WERI-Rb-1 (cell line): ENCODE measurements around the gene QPCTL.
A peak's percentile ranks its signal among the peaks of the same experiment; 100 is the strongest.
"Not testable (repeated sequence)": the region's sequence is repeated elsewhere in the genome, so short reads cannot be mapped to it uniquely, and the experiment has no call there.

Source experiments
- DNase-seq: peaks from one replicate; pipeline ENCODE4 v3.0.0-alpha.2; 2020
- H3K27ac ChIP-seq: fragments of 250-450 bp; sonication (Bioruptor Pico); 2 replicates; pipeline ENCODE4 v1.5.1; 2020; ENCODE audit warnings: mild to moderate bottlenecking, moderate library complexity
- H3K27me3 ChIP-seq: fragments of 250-450 bp; sonication (Bioruptor Pico); 2 replicates; pipeline ENCODE4 v1.5.1; 2021; ENCODE audit warnings: mild to moderate bottlenecking, low read depth, moderate library complexity; ENCODE audit not compliant: insufficient read depth, severe bottlenecking
- H3K36me3 ChIP-seq: fragments of 250-450 bp; sonication (Bioruptor Pico); 2 replicates; pipeline ENCODE4 v1.5.1; 2020; ENCODE audit warnings: mild to moderate bottlenecking, moderate library complexity
- H3K4me3 ChIP-seq: 2 replicates; pipeline ENCODE4 v1.5.1; 2011; ENCODE audit warnings: low read depth, mild to moderate bottlenecking, control low read depth, low read length
- H3K9me3 ChIP-seq: fragments of 250-450 bp; sonication (Bioruptor Pico); 2 replicates; pipeline ENCODE4 v1.5.1; 2021; ENCODE audit warnings: mild to moderate bottlenecking, moderate library complexity; ENCODE audit not compliant: severe bottlenecking
- CTCF ChIP-seq: IDR thresholded peaks from 2 replicates; pipeline ENCODE4 v1.5.1; 2011; ENCODE audit warnings: low read depth, mild to moderate bottlenecking, control low read depth, inconsistent platforms, low read length

Gene QPCTL

DNA sequence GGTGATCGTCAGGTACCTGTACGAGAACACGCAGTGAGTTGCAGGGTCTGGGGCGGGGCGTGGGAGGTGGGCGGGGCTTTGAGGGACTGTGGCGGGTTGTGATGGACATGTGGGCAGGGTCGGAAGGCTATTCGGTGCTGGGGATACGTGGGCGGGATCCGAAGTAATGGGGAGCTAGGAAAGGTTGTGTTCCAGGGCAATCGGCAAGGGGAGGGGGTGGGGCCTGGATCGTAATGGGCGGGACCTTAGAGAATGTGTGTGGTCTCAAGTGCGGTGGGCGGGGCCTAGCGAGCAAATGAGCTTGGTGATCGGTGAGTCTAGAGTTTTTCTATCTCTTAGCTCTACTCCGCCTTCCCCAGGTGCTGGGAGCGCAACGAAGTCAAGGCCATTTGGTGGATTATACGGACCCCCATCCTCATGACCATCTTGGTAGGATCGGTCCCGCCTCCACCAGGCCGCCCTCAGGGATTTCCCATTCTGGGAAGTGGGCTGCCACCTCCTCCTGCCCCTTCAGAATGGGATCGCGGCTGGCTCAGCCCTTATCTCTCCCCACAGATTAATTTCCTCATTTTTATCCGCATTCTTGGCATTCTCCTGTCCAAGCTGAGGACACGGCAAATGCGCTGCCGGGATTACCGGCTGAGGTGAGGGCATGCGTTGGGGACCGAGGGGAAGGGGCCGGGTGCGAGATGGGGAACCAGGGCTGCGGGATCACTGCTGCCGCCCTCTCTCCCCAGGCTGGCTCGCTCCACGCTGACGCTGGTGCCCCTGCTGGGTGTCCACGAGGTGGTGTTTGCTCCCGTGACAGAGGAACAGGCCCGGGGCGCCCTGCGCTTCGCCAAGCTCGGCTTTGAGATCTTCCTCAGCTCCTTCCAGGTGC lies 14.9 kb upstream of the QPCTL start:
- Histone ChIP-seq H3K27me3 (no peaks in the 10 kb centered on the region), H3K27ac (no peak overlapping the region), H3K36me3 (no peaks in the 10 kb centered on the region), H3K4me3 (no peak overlapping the region), H3K9me3 (no peaks in the 10 kb centered on the region)
- DNase-seq: no peak
- no peak for TF ChIP-seq CTCF

DNA sequence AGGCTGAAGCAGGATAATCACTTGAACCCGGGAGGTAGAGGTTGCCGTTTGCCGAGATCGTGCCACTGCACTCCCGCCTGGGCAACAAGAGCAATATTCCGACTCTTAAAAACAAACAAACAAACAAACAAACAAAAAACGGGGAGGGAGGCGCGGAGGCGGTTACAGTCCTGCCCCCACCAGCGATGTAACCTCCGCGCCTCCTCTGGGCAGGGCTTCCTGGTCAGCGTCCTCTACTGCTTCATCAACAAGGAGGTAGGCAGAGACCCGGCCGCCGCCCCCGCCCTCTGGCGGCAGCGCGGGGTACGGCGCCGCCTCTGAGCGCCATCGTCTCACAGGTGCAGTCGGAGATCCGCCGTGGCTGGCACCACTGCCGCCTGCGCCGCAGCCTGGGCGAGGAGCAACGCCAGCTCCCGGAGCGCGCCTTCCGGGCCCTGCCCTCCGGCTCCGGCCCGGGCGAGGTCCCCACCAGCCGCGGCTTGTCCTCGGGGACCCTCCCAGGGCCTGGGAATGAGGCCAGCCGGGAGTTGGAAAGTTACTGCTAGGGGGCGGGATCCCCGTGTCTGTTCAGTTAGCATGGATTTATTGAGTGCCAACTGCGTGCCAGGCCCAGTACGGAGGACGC lies 11.0 kb upstream of the QPCTL start:
- Histone ChIP-seq H3K36me3 (peaks cover 22% of the 10 kb centered on the region), H3K27ac (0 out of 2 replicates have a peak overlapping the region, but pooled peaks have one; percentile 7), H3K27me3 (no peaks in the 10 kb centered on the region), H3K9me3 (no peaks in the 10 kb centered on the region), H3K4me3 (peak overlapping the region; percentile 32)
- peak; percentile 84 for DNase-seq
- peak; percentile 83 for TF ChIP-seq CTCF

DNA sequence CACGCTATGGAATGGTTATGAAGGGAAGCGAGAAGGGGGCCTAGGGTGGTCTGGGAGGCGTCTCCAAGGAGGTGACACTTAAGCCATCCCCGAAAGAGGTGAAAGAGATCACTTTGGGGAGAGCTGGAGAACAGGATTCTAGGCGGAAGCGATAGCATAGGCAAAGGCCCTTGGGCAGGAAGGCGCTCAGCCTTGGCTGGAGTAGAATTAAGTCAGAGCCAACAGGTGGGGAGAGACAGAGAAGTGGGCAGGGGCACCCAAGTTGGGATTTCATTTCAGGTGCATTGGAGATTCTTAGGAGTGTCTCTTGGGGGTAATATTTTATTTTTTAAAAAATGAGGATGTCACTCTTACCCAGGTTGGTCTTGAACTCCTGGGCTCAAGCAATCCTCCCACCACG lies 10.3 kb upstream of the QPCTL start:
- peaks cover 28% of the 10 kb centered on the region for H3K36me3 ChIP-seq
- H3K27me3 ChIP-seq: no peaks in the 10 kb centered on the region
- H3K27ac ChIP-seq: no peak overlapping the region
- TF ChIP-seq CTCF: no peak
- H3K9me3 ChIP-seq: no peaks in the 10 kb centered on the region
- no peak overlapping the region for H3K4me3 ChIP-seq
- no peak for DNase-seq

DNA sequence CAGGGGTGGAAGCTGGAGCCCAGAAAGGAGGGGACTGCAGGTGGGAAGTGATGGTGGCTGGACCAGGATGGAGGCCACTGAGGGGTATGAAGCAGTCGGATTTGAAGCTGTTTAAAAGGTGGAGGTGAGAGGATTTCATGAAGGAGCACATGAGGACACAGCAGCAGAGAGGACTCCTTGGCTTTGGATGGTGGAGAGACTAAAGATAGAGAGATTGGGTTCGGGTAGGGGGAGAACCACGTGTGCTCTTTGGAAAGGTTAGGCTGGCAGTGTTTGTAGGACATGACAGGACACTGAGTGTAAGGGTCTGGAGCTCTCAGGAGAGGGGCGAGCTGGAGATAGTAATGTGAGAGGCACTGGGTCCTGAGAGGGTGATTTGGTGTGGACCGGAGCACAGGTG lies 9.6 kb upstream of the QPCTL start:
- Histone ChIP-seq H3K9me3 (no peaks in the 10 kb centered on the region), H3K4me3 (no peak overlapping the region), H3K27me3 (no peaks in the 10 kb centered on the region), H3K27ac (no peak overlapping the region), H3K36me3 (peaks cover 36% of the 10 kb centered on the region)
- TF ChIP-seq CTCF: no peak
- no peak for DNase-seq

GRCh38 chr19:45685045-45685444 lies 7.4 kb upstream of the QPCTL start:
- not testable (repeated sequence) for H3K27me3 ChIP-seq, H3K27ac ChIP-seq, H3K4me3 ChIP-seq, H3K9me3 ChIP-seq, DNase-seq
- H3K36me3 ChIP-seq: peaks cover 51% of the 10 kb centered on the region

- H3K27ac ChIP-seq: no peak overlapping the region
- H3K36me3 ChIP-seq: peaks cover 51% of the 10 kb centered on the region
- H3K27me3 ChIP-seq: no peaks in the 10 kb centered on the region
- no peaks in the 10 kb centered on the region for H3K9me3 ChIP-seq
- no peak for DNase-seq
- TF ChIP-seq CTCF: no peak
- H3K4me3 ChIP-seq: no peak overlapping the region
Measured at GRCh38 chr19:45687599-45687998, 4.9 kb upstream of the QPCTL start.
